Posterior cingulate gyrus (tissue), 11 donors: Measurements from ENCODE around the gene NRG3.

ENCODE experiments used
- DNase-seq, 10 donors: peaks; one replicate each; pipeline versions ENCODE4 v3.0.0 to v3.0.0-alpha.2; 2020 to 2021; ENCODE audit warnings: mixed read lengths in 3 of 10
- intact Hi-C: fragments of 100-400 bp; cut with DNase I; formaldehyde crosslinking; loops from one replicate; pipeline ENCODE4 v1.15.1; 2023

The NRG3 gene

DNA sequence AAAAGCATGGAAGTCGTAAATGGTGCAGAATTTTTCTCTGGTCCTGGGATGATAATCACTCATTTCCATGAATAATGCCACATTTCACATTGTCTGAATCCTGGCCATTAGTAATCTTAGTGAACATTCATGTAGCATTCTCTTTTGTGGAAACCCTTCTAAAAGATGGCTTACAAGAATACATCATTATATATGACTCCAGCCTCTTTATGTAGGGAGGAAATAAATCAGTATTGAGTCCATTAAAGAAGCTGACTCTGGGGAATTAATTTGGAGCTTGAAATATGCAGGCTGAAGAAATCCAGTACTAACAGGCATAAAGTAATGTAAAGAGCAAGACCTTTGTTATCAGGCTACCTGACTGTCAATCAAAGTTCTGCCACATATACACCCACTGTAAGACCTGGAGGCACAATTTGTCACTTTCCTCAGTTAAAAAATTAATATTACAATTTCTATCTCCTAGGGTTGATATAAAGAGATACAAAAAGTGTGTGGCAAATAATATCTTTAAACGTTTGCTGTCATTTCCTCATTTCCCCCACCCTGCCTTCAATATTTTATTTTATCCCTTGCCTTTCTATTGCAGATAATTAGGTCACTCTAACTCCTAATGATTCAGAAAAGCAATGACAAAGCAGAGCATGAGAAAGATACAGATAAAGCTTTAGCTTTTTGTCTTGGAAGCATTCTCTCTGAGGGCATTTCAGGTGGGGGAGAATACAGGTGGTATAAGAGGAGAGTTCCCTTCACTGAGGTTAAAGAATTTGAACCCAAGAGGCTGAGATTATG is 1142.3 kb downstream of the NRG3 start:
- intact Hi-C loops, result no loop called here
- DNase-seq, result no peak

DNA sequence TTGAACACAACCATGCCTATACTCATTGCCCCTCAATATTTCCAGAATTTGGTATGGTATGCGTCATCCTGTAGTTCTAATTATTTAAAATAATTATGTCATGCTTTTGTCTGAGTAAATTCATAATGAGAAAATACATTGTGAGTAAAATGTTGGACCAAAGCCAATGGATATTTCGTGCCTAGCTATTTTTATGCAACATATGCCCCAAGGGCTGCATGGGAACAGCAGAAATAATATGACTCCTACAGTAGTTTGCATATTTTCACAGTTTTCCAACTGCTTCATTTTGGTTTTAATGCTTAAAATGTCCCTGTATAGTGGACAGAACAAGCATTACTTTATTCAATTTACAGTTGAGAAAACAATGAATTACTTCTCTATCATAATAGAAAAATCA is 1148.7 kb downstream of the NRG3 start:
- no peak for DNase-seq
- intact Hi-C loops, result no loop called here
